ENCODE measurements around the gene KCNK3. TPM values are rescaled to one million over a fixed set of nuclear protein-coding genes. Genes with fewer than 3 reads are reported as not detected.

The KCNK3 gene
- total RNA-seq, 6 experiments from 2014 or later: not detected

- H3K4me3 Mint-ChIP-seq: no peak overlapping the region
These were observed 28.0 kb downstream of the KCNK3 start for GRCh38 chr2:26720322-26721114.

GRCh38 chr2:26721115-26722032 lies 28.9 kb downstream of the KCNK3 start:
- Mint-ChIP-seq H3K36me3 (ENCODE audit: low read depth) (no peaks in the 10 kb centered on the region), H3K9me3 (no peaks in the 10 kb centered on the region), H3K4me1 (ENCODE audit: low read depth) (peaks cover 46% of the 10 kb centered on the region), H3K27ac (no peak overlapping the region), H3K4me3 (no peak overlapping the region), H3K27me3 (ENCODE audit: insufficient read depth) (peaks cover 3% of the 10 kb centered on the region)
- DNase-seq: no peak
- TF ChIP-seq CTCF (IDR thresholded peaks at IDR 0.05): no peak

More at GRCh38 chr2:26720322-26721114, 28.0 kb downstream of the KCNK3 start:
- TF ChIP-seq CTCF (IDR thresholded peaks at IDR 0.05): no peak
- peak; percentile 54 for DNase-seq
- Mint-ChIP-seq H3K4me1 (ENCODE audit: low read depth) (peaks cover 41% of the 10 kb centered on the region), H3K36me3 (ENCODE audit: low read depth) (no peaks in the 10 kb centered on the region), H3K27ac (peak overlapping the region; percentile 43; the same call in 1 of the 2 replicates), H3K9me3 (no peaks in the 10 kb centered on the region), H3K27me3 (ENCODE audit: insufficient read depth) (peaks cover 1% of the 10 kb centered on the region)

DNA sequence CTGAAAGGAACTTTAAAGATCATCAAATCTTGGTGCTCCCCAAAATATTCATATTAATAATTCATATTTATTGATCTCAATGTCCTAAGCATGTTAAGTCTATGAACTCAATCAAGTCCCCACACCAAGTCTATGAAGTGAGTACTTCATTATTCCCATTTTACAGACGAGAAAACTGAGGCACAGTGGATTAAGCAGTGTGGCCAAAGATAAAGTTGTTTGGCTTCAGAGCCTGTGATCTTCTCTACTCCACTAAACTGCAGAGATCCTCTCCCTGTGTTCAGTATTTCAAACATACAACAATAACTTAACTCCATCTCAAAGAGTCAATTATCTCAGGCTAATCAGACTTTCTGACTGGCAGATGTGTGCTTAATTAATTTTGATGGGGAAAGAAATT lies 29.8 kb downstream of the KCNK3 start:
- Mint-ChIP-seq H3K4me1 (ENCODE audit: low read depth) (peaks cover 46% of the 10 kb centered on the region), H3K36me3 (ENCODE audit: low read depth) (no peaks in the 10 kb centered on the region)

GRCh38 chr2:26722911-26723310 lies 30.4 kb downstream of the KCNK3 start:
- no peaks in the 10 kb centered on the region for H3K36me3 Mint-ChIP-seq (ENCODE audit: low read depth)

More for the DNA sequence above, 29.8 kb downstream of the KCNK3 start:
- H3K4me3 Mint-ChIP-seq: no peak overlapping the region
- no peak for TF ChIP-seq CTCF (IDR thresholded peaks at IDR 0.05)
- no peak overlapping the region for H3K27ac Mint-ChIP-seq
- peaks cover 3% of the 10 kb centered on the region for H3K27me3 Mint-ChIP-seq (ENCODE audit: insufficient read depth)
- no peaks in the 10 kb centered on the region for H3K9me3 Mint-ChIP-seq
- DNase-seq: no peak

More at GRCh38 chr2:26722911-26723310, 30.4 kb downstream of the KCNK3 start:
- H3K27me3 Mint-ChIP-seq (ENCODE audit: insufficient read depth): peaks cover 3% of the 10 kb centered on the region
- H3K9me3 Mint-ChIP-seq: no peaks in the 10 kb centered on the region
- no peak for DNase-seq
- no peak overlapping the region for H3K4me3 Mint-ChIP-seq
- H3K4me1 Mint-ChIP-seq (ENCODE audit: low read depth): peaks cover 46% of the 10 kb centered on the region
- H3K27ac Mint-ChIP-seq: peak overlapping the region; percentile 31; the same call in 1 of the 2 replicates
- no peak for TF ChIP-seq CTCF (IDR thresholded peaks at IDR 0.05)
